T-helper 1 cell treated with Interleukin-12 subunit alpha and Interleukin-12 subunit beta and Interleukin-4 antibody, amounts not matched to agents 30 μg/mL and 1 μg/mL, for 36 hours (primary cell): ENCODE measurements around the gene KRTAP29-1.
A peak's percentile ranks its signal among the peaks of the same experiment; 100 is the strongest.

Source experiments
- H3K27ac Mint-ChIP-seq: one replicate; pipeline ENCODE4 v1.8.0; 2021; ENCODE audit warnings: mild to moderate bottlenecking, mixed read lengths
- H3K27me3 Mint-ChIP-seq: one replicate; pipeline ENCODE4 v1.8.0; 2021; ENCODE audit warnings: low read depth, mixed read lengths
- H3K36me3 Mint-ChIP-seq: one replicate; pipeline ENCODE4 v1.8.0; 2021; ENCODE audit warnings: low read depth, mixed read lengths
- H3K4me1 Mint-ChIP-seq: one replicate; pipeline ENCODE4 v1.8.0; 2021; ENCODE audit warnings: low read depth, mixed read lengths
- H3K4me3 Mint-ChIP-seq: one replicate; pipeline ENCODE4 v1.8.0; 2021; ENCODE audit warnings: mild to moderate bottlenecking, moderate library complexity, mixed read lengths
- H3K9me3 Mint-ChIP-seq: one replicate; pipeline ENCODE4 v1.8.0; 2021; ENCODE audit warnings: mixed read lengths

Gene KRTAP29-1

GRCh38 chr17:41322903-41323895 lies 20.5 kb upstream of the KRTAP29-1 start:
- Mint-ChIP-seq H3K27ac (no peak overlapping the region), H3K4me1 (no peaks in the 10 kb centered on the region), H3K36me3 (no peaks in the 10 kb centered on the region), H3K9me3 (peaks cover 14% of the 10 kb centered on the region), H3K27me3 (no peaks in the 10 kb centered on the region), H3K4me3 (no peak overlapping the region)

GRCh38 chr17:41322094-41322902 lies 19.6 kb upstream of the KRTAP29-1 start:
- Mint-ChIP-seq H3K9me3 (peaks cover 14% of the 10 kb centered on the region), H3K27ac (no peak overlapping the region), H3K4me1 (no peaks in the 10 kb centered on the region), H3K36me3 (no peaks in the 10 kb centered on the region), H3K4me3 (no peak overlapping the region), H3K27me3 (peaks cover 3% of the 10 kb centered on the region)

- no peak overlapping the region for H3K4me3 Mint-ChIP-seq
- H3K4me1 Mint-ChIP-seq = no peaks in the 10 kb centered on the region
- H3K36me3 Mint-ChIP-seq = no peaks in the 10 kb centered on the region
- H3K27ac Mint-ChIP-seq = no peak overlapping the region
- peaks cover 7% of the 10 kb centered on the region for H3K27me3 Mint-ChIP-seq
- H3K9me3 Mint-ChIP-seq = peaks cover 14% of the 10 kb centered on the region
Observed at GRCh38 chr17:41318231-41318630, 15.6 kb upstream of the KRTAP29-1 start.

GRCh38 chr17:41315814-41316445 lies 13.3 kb upstream of the KRTAP29-1 start:
- no peak overlapping the region for H3K4me3 Mint-ChIP-seq
- H3K4me1 Mint-ChIP-seq = peaks cover 3% of the 10 kb centered on the region
- no peak overlapping the region for H3K27ac Mint-ChIP-seq
- H3K36me3 Mint-ChIP-seq = no peaks in the 10 kb centered on the region
- peaks cover 14% of the 10 kb centered on the region for H3K9me3 Mint-ChIP-seq
- peaks cover 18% of the 10 kb centered on the region for H3K27me3 Mint-ChIP-seq

- peaks cover 4% of the 10 kb centered on the region for H3K4me1 Mint-ChIP-seq
- H3K27me3 Mint-ChIP-seq = peaks cover 18% of the 10 kb centered on the region
- H3K9me3 Mint-ChIP-seq = peaks cover 10% of the 10 kb centered on the region
- H3K27ac Mint-ChIP-seq = no peak within 1 kb of the TSS
- no peaks in the 10 kb centered on the region for H3K36me3 Mint-ChIP-seq
- H3K4me3 Mint-ChIP-seq = no peak within 1 kb of the TSS
Observed at GRCh38 chr17:41315204-41315794, 12.6 kb upstream of the KRTAP29-1 start, which contains the start of gene KRTAP17-1. Gene KRTAP17-1, minus strand, starts transcription at chr17:41315710. Its CDS starts 60 bp downstream, at chr17:41315650.

- H3K4me3 Mint-ChIP-seq = no peak overlapping the region
- no peaks in the 10 kb centered on the region for H3K36me3 Mint-ChIP-seq
- peaks cover 24% of the 10 kb centered on the region for H3K4me1 Mint-ChIP-seq
- no peak overlapping the region for H3K27ac Mint-ChIP-seq
- H3K9me3 Mint-ChIP-seq = no peaks in the 10 kb centered on the region
- H3K27me3 Mint-ChIP-seq = peaks cover 20% of the 10 kb centered on the region
Observed at GRCh38 chr17:41311111-41311510, 8.5 kb upstream of the KRTAP29-1 start.

DNA sequence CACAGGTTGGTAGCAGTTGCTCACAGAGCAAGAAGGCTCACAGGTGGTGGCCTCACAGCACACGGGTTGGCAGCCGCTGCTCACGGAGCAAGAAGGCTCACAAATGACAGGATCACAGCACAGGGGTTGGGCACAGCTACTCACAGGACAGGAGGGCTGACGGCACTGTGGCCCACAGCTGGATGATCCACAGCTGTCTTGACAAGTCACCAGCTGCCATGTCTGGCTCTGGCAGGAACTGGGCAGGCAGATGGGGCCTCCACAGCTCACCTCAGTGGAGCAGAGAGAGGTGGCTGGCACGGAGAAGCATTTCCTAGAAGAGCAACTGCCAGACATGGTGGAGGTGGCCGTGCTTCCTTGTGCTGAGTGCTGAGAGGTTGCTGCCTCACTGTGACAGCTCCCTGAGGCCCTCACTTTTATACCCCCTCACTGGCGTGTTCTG lies 6.3 kb upstream of the KRTAP29-1 start, which contains the start of gene KRTAP16-1:
Gene KRTAP16-1, minus strand, starts transcription at position 392 of the 442 bp plus-strand sequence. Its CDS starts 56 bp downstream, at position 336.
- peaks cover 19% of the 10 kb centered on the region for H3K27me3 Mint-ChIP-seq
- no peaks in the 10 kb centered on the region for H3K36me3 Mint-ChIP-seq
- H3K9me3 Mint-ChIP-seq = no peaks in the 10 kb centered on the region
- H3K4me1 Mint-ChIP-seq = peaks cover 24% of the 10 kb centered on the region
- peak within 1 kb of the TSS; percentile 18 for H3K4me3 Mint-ChIP-seq
- peak within 1 kb of the TSS; percentile 46 for H3K27ac Mint-ChIP-seq

DNA sequence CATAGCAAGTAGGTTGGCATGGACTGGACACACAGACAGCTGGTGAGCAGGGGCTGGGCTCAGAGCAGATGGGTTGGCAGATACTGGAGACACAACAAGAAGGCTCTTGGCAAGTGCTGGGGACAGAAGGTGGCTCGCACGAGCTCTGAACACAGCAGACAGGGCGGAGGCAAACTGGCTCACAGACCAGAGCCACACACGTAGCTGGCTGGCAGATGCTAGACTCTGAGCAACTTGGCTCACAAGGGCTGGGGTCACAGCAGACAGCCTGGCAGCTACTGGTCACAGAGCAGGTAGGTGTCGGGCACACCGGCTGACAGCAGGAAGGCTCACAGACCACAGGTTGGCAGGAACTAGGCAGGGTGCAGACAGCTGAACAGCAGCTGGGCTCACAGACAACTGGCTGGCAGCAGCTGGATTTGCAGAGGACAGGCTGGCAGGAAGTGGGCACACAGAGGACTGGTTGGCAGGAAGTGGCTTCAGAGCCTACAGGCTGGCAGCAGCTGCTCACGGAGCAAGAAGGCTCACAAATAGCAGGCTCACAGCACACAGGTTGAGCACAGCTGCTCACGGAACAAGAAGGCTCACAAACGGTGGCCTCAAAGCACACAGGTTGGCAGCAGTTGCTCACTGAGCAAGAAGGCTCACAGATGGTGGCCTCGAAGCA lies 5.7 kb upstream of the KRTAP29-1 start:
- H3K27ac Mint-ChIP-seq = peak overlapping the region; percentile 46

DNA sequence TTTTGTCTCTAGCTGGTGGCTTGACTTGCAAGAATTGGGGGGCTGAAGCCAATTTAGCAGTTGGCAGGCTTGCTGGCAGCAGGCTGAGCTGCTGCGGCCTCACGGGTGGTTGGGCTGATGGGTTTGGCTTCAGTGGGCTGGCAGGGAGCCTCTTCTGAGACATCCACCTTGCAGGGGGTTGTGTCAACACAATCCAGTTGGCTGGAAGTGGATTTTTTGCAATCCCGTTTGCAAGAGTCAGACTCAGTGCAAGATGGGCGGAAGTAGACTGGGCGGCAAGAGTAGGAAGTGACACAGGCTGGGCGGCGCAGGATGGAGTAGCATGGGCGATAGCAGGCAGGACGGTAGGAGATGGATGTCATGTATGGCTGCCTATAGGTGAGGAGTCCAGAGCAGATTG lies 5.0 kb upstream of the KRTAP29-1 start:
- Mint-ChIP-seq H3K27me3 (peaks cover 19% of the 10 kb centered on the region), H3K4me1 (peaks cover 24% of the 10 kb centered on the region), H3K4me3 (peak overlapping the region; percentile 25), H3K9me3 (no peaks in the 10 kb centered on the region), H3K27ac (peak overlapping the region; percentile 46), H3K36me3 (no peaks in the 10 kb centered on the region)

More for the DNA sequence above, 5.7 kb upstream of the KRTAP29-1 start:
- peaks cover 19% of the 10 kb centered on the region for H3K27me3 Mint-ChIP-seq
- no peaks in the 10 kb centered on the region for H3K9me3 Mint-ChIP-seq
- peak overlapping the region; percentile 18 for H3K4me3 Mint-ChIP-seq
- H3K4me1 Mint-ChIP-seq = peaks cover 24% of the 10 kb centered on the region
- H3K36me3 Mint-ChIP-seq = no peaks in the 10 kb centered on the region

DNA sequence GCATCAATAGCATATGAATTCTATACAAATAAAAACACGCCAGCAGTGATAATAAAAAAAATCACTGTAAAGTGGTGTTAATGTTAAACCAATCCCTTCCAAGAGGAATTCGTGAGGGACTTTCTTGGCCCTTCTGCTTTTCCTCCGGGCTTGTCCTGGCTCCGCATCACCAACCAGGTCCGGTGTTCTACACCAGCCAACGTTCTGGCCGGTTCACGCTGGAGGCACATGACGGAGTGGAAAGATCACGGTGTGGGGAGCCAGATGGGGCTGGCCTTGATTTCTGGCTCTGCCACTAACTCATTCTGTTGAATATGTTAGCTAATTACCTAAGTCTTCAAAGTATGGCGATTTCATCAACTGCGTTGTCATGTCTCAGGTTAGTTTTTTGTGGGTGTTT lies 1.4 kb upstream of the KRTAP29-1 start:
- Mint-ChIP-seq H3K4me1 (peaks cover 15% of the 10 kb centered on the region), H3K27me3 (peaks cover 11% of the 10 kb centered on the region), H3K4me3 (no peak overlapping the region), H3K36me3 (no peaks in the 10 kb centered on the region), H3K9me3 (no peaks in the 10 kb centered on the region), H3K27ac (no peak overlapping the region)

GRCh38 chr17:41302981-41303380 lies 330 bp upstream of the KRTAP29-1 start:
- H3K36me3 Mint-ChIP-seq = no peaks in the 10 kb centered on the region
- H3K27ac Mint-ChIP-seq = no peak overlapping the region
- peaks cover 4% of the 10 kb centered on the region for H3K4me1 Mint-ChIP-seq
- no peaks in the 10 kb centered on the region for H3K9me3 Mint-ChIP-seq
- H3K27me3 Mint-ChIP-seq = peaks cover 9% of the 10 kb centered on the region
- no peak overlapping the region for H3K4me3 Mint-ChIP-seq

GRCh38 chr17:41301204-41301790 lies 1.4 kb downstream of the KRTAP29-1 start:
- no peaks in the 10 kb centered on the region for H3K36me3 Mint-ChIP-seq
- no peak overlapping the region for H3K4me3 Mint-ChIP-seq
- H3K27ac Mint-ChIP-seq = no peak overlapping the region
- no peaks in the 10 kb centered on the region for H3K4me1 Mint-ChIP-seq
- peaks cover 7% of the 10 kb centered on the region for H3K27me3 Mint-ChIP-seq
- no peaks in the 10 kb centered on the region for H3K9me3 Mint-ChIP-seq

- Mint-ChIP-seq H3K4me1 (no peaks in the 10 kb centered on the region), H3K27me3 (peaks cover 14% of the 10 kb centered on the region), H3K36me3 (no peaks in the 10 kb centered on the region), H3K4me3 (no peak overlapping the region), H3K9me3 (no peaks in the 10 kb centered on the region), H3K27ac (no peak overlapping the region)
Observed at GRCh38 chr17:41298458-41299135, 4.1 kb downstream of the KRTAP29-1 start.
